ENCODE results near the gene AJAP1. TPM values are rescaled to one million over a fixed set of nuclear protein-coding genes. Genes with fewer than 3 reads are reported as not detected.

AJAP1 gene
- polyA plus RNA-seq, 1 experiment, result not detected

DNA sequence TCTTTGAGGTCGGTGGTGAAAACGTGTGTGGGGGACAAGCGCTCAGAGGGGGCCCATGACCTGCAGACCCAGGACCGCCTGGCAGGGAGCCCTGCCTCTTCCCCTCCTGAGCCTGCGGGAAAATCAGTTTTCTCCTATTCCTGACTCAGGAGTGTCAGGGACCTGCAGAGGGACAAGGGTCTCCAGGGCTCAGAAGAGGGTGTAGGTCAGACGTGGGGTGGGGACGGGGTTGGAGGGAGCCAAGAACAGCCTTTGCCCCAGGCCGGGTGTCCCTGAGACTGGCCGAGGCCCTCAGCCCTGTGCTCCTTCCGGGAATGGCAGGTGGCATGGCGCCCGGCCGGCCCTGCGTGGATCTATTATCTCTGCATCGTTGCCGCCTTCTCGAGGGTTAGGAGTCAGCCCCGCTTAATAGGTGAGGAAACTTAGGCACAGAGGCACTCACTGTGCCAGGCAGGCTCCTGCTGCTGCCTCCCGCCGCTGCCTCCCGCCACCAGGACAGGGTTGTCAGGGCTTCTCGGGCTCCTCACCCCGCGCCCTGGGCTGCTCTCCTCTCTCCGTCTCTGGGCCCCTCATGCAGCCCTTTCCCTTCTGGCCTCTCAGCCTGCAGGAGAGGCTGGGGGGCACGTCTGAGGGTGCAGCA lies 37.5 kb downstream of the AJAP1 start:
- POLR2A ChIA-PET, result no interaction called here
- H3K9me3 ChIP-seq (ENCODE audit: control insufficient read depth, insufficient read depth, low read length), result peaks cover 95% of the 10 kb centered on the region
- H3K27me3 ChIP-seq (ENCODE audit: control insufficient read depth, insufficient read depth, low read length), result no peaks in the 10 kb centered on the region
- no peak overlapping the region for H3K4me3 ChIP-seq (ENCODE audit: low read depth, low read length)
- TF ChIP-seq, protein P1, sequence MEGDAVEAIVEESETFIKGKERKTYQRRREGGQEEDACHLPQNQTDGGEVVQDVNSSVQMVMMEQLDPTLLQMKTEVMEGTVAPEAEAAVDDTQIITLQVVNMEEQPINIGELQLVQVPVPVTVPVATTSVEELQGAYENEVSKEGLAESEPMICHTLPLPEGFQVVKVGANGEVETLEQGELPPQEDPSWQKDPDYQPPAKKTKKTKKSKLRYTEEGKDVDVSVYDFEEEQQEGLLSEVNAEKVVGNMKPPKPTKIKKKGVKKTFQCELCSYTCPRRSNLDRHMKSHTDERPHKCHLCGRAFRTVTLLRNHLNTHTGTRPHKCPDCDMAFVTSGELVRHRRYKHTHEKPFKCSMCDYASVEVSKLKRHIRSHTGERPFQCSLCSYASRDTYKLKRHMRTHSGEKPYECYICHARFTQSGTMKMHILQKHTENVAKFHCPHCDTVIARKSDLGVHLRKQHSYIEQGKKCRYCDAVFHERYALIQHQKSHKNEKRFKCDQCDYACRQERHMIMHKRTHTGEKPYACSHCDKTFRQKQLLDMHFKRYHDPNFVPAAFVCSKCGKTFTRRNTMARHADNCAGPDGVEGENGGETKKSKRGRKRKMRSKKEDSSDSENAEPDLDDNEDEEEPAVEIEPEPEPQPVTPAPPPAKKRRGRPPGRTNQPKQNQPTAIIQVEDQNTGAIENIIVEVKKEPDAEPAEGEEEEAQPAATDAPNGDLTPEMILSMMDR (IDR thresholded peaks at IDR 0.05; ENCODE audit: low read depth, low read length), result no peak
- CTCF ChIA-PET, result no interaction called here
- no peak overlapping the region for H3K27ac ChIP-seq (ENCODE audit: low read depth, low read length)
- no peak for DNase-seq (ENCODE audit: low read depth, low spot score)

DNA sequence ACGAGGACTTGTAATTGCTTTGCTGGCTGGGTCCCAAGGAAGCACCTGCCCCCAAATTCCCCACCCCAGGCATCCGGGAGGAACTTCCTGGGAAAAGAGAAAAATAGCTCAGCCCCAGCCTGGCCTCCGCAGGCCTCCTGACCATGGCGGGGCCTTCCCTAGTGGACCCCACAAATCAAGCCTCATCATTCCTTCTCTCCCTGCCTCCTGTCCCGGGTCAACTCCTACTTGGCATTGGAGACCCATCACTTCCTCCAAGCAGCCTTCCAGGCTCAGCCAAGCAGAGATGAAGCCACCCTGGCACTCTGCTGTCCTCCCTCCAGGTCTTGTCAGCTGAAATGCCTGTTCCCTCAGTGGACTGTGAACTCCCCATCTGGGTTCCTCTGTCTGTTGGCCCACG lies 38.0 kb downstream of the AJAP1 start:
- H3K9me3 ChIP-seq (ENCODE audit: control insufficient read depth, insufficient read depth, low read length), result peaks cover 95% of the 10 kb centered on the region
- H3K4me3 ChIP-seq (ENCODE audit: low read depth, low read length), result no peak overlapping the region
- POLR2A ChIA-PET, result no interaction called here
- no peaks in the 10 kb centered on the region for H3K27me3 ChIP-seq (ENCODE audit: control insufficient read depth, insufficient read depth, low read length)
- CTCF ChIA-PET, result no interaction called here
- TF ChIP-seq, protein P1 (IDR thresholded peaks at IDR 0.05; ENCODE audit: low read depth, low read length), result no peak
- no peak overlapping the region for H3K27ac ChIP-seq (ENCODE audit: low read depth, low read length)
- no peak for DNase-seq (ENCODE audit: low read depth, low spot score)

DNA sequence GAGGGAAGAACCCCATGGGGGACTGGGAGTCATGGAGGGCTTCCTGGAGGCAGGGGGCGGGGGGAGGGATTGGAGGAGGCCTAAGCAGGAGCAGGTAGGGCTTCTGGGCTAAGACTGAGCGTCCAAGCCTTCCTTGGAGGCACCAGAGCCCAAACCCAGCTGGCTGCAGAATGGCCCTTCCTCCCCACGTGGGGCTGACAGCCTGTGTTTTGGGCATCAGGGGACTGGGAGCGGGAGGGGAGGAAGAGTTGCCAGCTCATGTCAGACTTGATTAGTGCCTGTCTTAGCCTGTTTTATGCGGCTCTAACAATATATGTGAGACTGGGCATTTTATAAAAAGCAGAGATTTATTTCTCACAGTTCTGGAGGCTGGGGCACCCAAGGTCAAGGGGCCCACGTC lies 38.9 kb downstream of the AJAP1 start:
- CTCF ChIA-PET, result no interaction called here
- TF ChIP-seq, protein P1 (IDR thresholded peaks at IDR 0.05; ENCODE audit: low read depth, low read length), result no peak
- POLR2A ChIA-PET, result no interaction called here
- Histone ChIP-seq H3K27ac (ENCODE audit: low read depth, low read length) (no peak overlapping the region), H3K4me3 (ENCODE audit: low read depth, low read length) (no peak overlapping the region), H3K27me3 (ENCODE audit: control insufficient read depth, insufficient read depth, low read length) (no peaks in the 10 kb centered on the region), H3K9me3 (ENCODE audit: control insufficient read depth, insufficient read depth, low read length) (peaks cover 97% of the 10 kb centered on the region)
- no peak for DNase-seq (ENCODE audit: low read depth, low spot score)

DNA sequence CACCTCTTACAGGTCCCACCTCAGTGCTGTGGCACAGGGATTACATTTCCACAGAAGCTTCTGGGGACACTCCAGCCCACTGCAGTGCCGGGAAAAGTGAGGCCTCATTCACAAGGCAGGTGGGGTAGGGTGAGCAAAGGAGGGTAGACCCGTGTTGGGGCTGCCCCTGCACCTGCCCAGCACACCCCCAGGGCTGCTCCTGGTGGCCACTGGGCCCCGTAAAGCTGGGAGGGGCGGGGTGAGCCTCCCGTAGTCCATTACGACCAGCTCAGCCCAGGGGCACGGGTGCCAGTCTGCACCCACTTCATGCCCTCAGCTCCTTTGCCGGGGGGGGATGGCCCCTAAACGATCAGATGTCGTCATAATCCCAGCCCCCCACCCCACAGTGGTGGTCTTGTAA lies 39.5 kb downstream of the AJAP1 start:
- no peak overlapping the region for H3K4me3 ChIP-seq (ENCODE audit: low read depth, low read length)
- no peaks in the 10 kb centered on the region for H3K27me3 ChIP-seq (ENCODE audit: control insufficient read depth, insufficient read depth, low read length)
- TF ChIP-seq, protein P1 (IDR thresholded peaks at IDR 0.05; ENCODE audit: low read depth, low read length), result no peak
- ChIA-PET CTCF (no interaction called here), POLR2A (no interaction called here)
- H3K27ac ChIP-seq (ENCODE audit: low read depth, low read length), result no peak overlapping the region
- DNase-seq (ENCODE audit: low read depth, low spot score), result no peak
- H3K9me3 ChIP-seq (ENCODE audit: control insufficient read depth, insufficient read depth, low read length), result peaks cover 99% of the 10 kb centered on the region

DNA sequence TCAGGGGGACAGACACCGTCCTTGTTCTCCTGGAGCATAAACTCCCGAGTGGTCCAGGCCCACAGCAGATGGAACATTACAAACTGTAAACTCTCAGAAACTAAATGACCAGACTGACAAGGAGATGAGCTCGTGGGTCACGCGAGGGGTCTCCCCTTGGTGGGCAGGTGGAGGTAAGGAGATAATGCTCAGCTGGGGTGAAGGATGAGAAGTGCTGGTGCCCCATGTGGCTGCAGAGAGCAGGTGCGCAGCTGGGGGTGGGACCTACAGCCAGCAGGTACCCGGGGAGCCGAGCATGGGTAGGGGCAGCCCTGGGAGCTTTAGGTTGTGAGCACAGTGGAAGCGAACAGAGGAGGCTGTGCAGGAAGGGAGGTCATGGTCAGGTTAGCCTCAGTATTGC lies 40.1 kb downstream of the AJAP1 start:
- DNase-seq (ENCODE audit: low read depth, low spot score), result no peak
- TF ChIP-seq, protein P1 (IDR thresholded peaks at IDR 0.05; ENCODE audit: low read depth, low read length), result no peak
- Histone ChIP-seq H3K27ac (ENCODE audit: low read depth, low read length) (no peak overlapping the region), H3K27me3 (ENCODE audit: control insufficient read depth, insufficient read depth, low read length) (no peaks in the 10 kb centered on the region), H3K4me3 (ENCODE audit: low read depth, low read length) (no peak overlapping the region), H3K9me3 (ENCODE audit: control insufficient read depth, insufficient read depth, low read length) (peaks cover 99% of the 10 kb centered on the region)
- POLR2A ChIA-PET, result no interaction called here
- CTCF ChIA-PET, result no interaction called here
